A549 (cell line): Measurements from ENCODE around the gene PURB. TPM values are rescaled to one million over a fixed set of nuclear protein-coding genes. Genes with fewer than 3 reads are reported as not detected.

Experiments used
- ATAC-seq, 2 experiments: fragments of 200-7000 bp in 1 of 2; fragments of >200 bp in 1 of 2; cut with Nextera tagmentation in 1 of 2; cut with Tn5 transposase in 1 of 2; 3 replicates each; pipeline versions ENCODE4 v1.8.0 to v1.9.1; 2018 to 2020; ENCODE audit warnings: mild to moderate bottlenecking in 1 of 2, moderate library complexity in 1 of 2
- CTCF ChIA-PET: fragments of 300-600 bp; sonication (Branson Sonifier 250); formaldehyde crosslinking; extraction: SDS; loops from one replicate; lab custom pipeline; 2021; ENCODE audit warnings: antibody characterized with exemption, inconsistent platforms; lab: Yijun Ruan, JAX
- POLR2A ChIA-PET: fragments of 350-600 bp; formaldehyde crosslinking; extraction: SDS; loops from one replicate; lab custom pipeline; 2021; ENCODE audit warnings: antibody characterized with exemption, inconsistent platforms; lab: Yijun Ruan, JAX
- DNase-seq, 2 experiments: peaks; one replicate each; pipeline versions ENCODE4 v3.0.0 to v3.0.0-alpha.2; 2011 to 2016; ENCODE audit warnings: low read depth in 1 of 2, low spot score in 1 of 2
- FAIRE-seq: peaks from 2 replicates; lab custom pipeline; 2011; peaks lifted over from hg19 to GRCh38; lab: Jason Lieb, UNC
- H3K27ac ChIP-seq, 2 experiments: fragments of >200 bp; sonication (Bioruptor Twin); formaldehyde crosslinking; 3 replicates each; pipeline ENCODE4 v1.5.1; 2016 to 2017
- H3K4me1 ChIP-seq: fragments of >200 bp; sonication (Bioruptor Twin); formaldehyde crosslinking; 3 replicates; pipeline ENCODE4 v1.6.1; 2016
- H3K4me2 ChIP-seq: fragments of >200 bp; sonication (Bioruptor Twin); formaldehyde crosslinking; 3 replicates; pipeline ENCODE4 v1.6.1; 2016
- H3K4me3 ChIP-seq: fragments of >200 bp; sonication (Bioruptor Twin); formaldehyde crosslinking; 3 replicates; pipeline ENCODE4 v1.5.1; 2016
- H3K9me3 ChIP-seq: fragments of >200 bp; sonication (Bioruptor Twin); formaldehyde crosslinking; 3 replicates; pipeline ENCODE4 v1.6.1; 2016
- CEBPB ChIP-seq, 2 experiments: fragments of >200 bp in 1 of 2; sonication (Bioruptor Twin) in 1 of 2; formaldehyde crosslinking in 1 of 2; IDR thresholded peaks; 2 replicates each; pipeline ENCODE4 v1.6.1; 2012 to 2016
- CHD2 ChIP-seq: fragments of 150-350 bp; IDR thresholded peaks from 2 replicates; pipeline ENCODE4 v1.6.1; 2014; ENCODE audit warnings: low read length; ENCODE audit not compliant: partially characterized antibody
- CHD4 ChIP-seq: fragments of 200-600 bp; sonication (generic); IDR thresholded peaks from 2 replicates; pipeline ENCODE4 v1.6.1; 2016; ENCODE audit warnings: antibody characterized with exemption, mild to moderate bottlenecking, borderline replicate concordance
- EHF ChIP-seq: fragments of 250-450 bp; sonication (Bioruptor Pico); IDR thresholded peaks from 2 replicates; pipeline ENCODE4 v1.5.0; 2020; ENCODE audit warnings: mild to moderate bottlenecking
- EP300 ChIP-seq, 2 experiments: fragments of >200 bp; sonication (Bioruptor Twin); formaldehyde crosslinking; IDR thresholded peaks; 2 replicates in 1 of 2; 3 replicates in 1 of 2; pipeline ENCODE4 v1.6.1; 2016 to 2017
- FOSL2 ChIP-seq, 2 experiments: fragments of 450-650 bp in 1 of 2; fragments of >200 bp in 1 of 2; sonication (Bioruptor Twin) in 1 of 2; formaldehyde crosslinking; IDR thresholded peaks; 2 replicates each; pipeline versions ENCODE4 v1.5.0 to v1.6.1; 2016 to 2020; ENCODE audit warnings: mild to moderate bottlenecking in 1 of 2, moderate library complexity in 1 of 2
- HDAC2 ChIP-seq: fragments of 200-600 bp; sonication (generic); IDR thresholded peaks from 2 replicates; pipeline ENCODE4 v1.6.1; 2016
- HOXA7 ChIP-seq: fragments of 250-450 bp; sonication (Bioruptor Pico); IDR thresholded peaks from 2 replicates; pipeline ENCODE4 v1.5.0; 2020; ENCODE audit warnings: mild to moderate bottlenecking, moderate library complexity
- HOXB5 ChIP-seq: fragments of 250-450 bp; sonication (Bioruptor Pico); IDR thresholded peaks from 2 replicates; pipeline ENCODE4 v1.5.0; 2020; ENCODE audit warnings: mild to moderate bottlenecking, moderate library complexity
- KDM5A ChIP-seq: fragments of 200-600 bp; sonication (generic); IDR thresholded peaks from 2 replicates; pipeline ENCODE4 v1.6.1; 2016; ENCODE audit warnings: antibody characterized with exemption, mild to moderate bottlenecking
- MAZ ChIP-seq: fragments of 150-350 bp; IDR thresholded peaks from 2 replicates; pipeline ENCODE4 v1.6.1; 2014; ENCODE audit warnings: antibody characterized with exemption, low read depth, low read length, borderline replicate concordance
- NR3C1 ChIP-seq: fragments of >200 bp; sonication (Bioruptor Twin); formaldehyde crosslinking; IDR thresholded peaks from 3 replicates; pipeline ENCODE4 v1.6.1; 2017
- POLR2A ChIP-seq: IDR thresholded peaks from 2 replicates; pipeline ENCODE4 v1.6.1; 2012; ENCODE audit warnings: mild to moderate bottlenecking, low read length
- RARB ChIP-seq: fragments of 250-450 bp; sonication (Bioruptor Pico); IDR thresholded peaks from 2 replicates; pipeline ENCODE4 v1.8.0; 2021; ENCODE audit warnings: mild to moderate bottlenecking, moderate library complexity
- RCOR1 ChIP-seq: fragments of 150-350 bp; IDR thresholded peaks from 2 replicates; pipeline ENCODE4 v1.6.1; 2014; ENCODE audit warnings: antibody characterized with exemption, low read length, low read depth
- RFX5 ChIP-seq: fragments of 450-650 bp; IDR thresholded peaks from 2 replicates; pipeline ENCODE4 v1.7.1; 2014; ENCODE audit warnings: antibody characterized with exemption, mild to moderate bottlenecking, moderate library complexity
- RNF2 ChIP-seq: fragments of 200-600 bp; sonication (generic); IDR thresholded peaks from 2 replicates; pipeline ENCODE4 v1.6.1; 2016; ENCODE audit warnings: low read depth, mild to moderate bottlenecking, antibody characterized with exemption, moderate library complexity, borderline replicate concordance
- TFCP2L1 ChIP-seq: fragments of 250-450 bp; sonication (Bioruptor Pico); IDR thresholded peaks from 2 replicates; pipeline ENCODE4 v1.5.0; 2021; ENCODE audit warnings: mild to moderate bottlenecking
- ZC3H11A ChIP-seq: fragments of 450-650 bp; IDR thresholded peaks from 2 replicates; pipeline ENCODE4 v1.6.1; 2014; ENCODE audit warnings: antibody characterized with exemption, mild to moderate bottlenecking
- whole genome bisulfite sequencing: methylation state at CpG from one replicate; pipeline ENCODE4 v1.1.6; 2017; ENCODE audit errors: missing lambda C conversion rate; 5-methylcytosine and 5-hydroxymethylcytosine counted together
- polyA plus RNA-seq, 4 experiments: library from polyadenylated mRNA; depleted of rRNA in 3 of 4; stranded (reverse); fragments of >200 nt; fragmentation: RNase III in 1 of 4; extraction: RNeasy Plus Mini Kit Qiagen cat#74134 plus additional on column Dnase treatment in 1 of 4; gene quantifications; 2 replicates in 3 of 4; 3 replicates in 1 of 4; pipeline ENCODE4 v1.2.3, GENCODE V29; 2011 to 2017
- TF ChIP-seq, protein P1 (sequence below): IDR thresholded peaks from 2 replicates; pipeline ENCODE4 v1.6.1; 2012; ENCODE audit warnings: low read depth, borderline replicate concordance
- TF ChIP-seq, protein P2 (sequence below): fragments of >200 bp; sonication (Bioruptor Twin); formaldehyde crosslinking; IDR thresholded peaks from 3 replicates; pipeline ENCODE4 v1.6.1; 2016
- TF ChIP-seq, protein P3 (sequence below): fragments of 450-650 bp; IDR thresholded peaks from 2 replicates; pipeline ENCODE4 v1.6.1; 2014; ENCODE audit warnings: antibody characterized with exemption
- TF ChIP-seq, protein P4 (sequence below): IDR thresholded peaks from 2 replicates; pipeline ENCODE4 v1.6.1; 2012

PURB gene
- polyA plus RNA-seq, 2 of the 4 experiments (the other 2 are of a cell fraction), result 5.7 to 10.4 TPM

DNA sequence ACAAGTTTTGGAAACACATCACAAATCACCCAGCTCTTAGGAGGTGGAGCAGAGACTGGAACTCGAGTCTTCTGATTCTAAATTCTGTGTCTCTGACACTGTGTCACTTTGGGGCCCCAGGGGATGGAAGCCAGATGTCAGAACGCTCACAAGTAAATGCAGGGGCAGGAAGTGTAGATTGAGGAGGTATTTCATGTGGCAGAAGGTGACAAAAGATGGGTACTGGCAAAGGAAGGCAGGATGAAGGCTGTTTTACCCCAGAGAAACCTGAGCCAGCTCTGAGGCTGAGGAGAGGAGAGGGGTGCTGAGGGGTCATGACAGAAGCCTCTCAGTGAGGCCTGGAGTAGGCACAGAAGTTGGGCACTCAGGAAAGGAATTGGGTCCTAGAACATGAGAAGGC, 6.0 kb upstream of the PURB start:
- 45% methylated on average over 2 of the region's 2 CpGs for WGBS
- ChIA-PET POLR2A (no interaction called here), CTCF (interaction anchor here (0.6 to 1.8 kb wide), 3 partner anchors 73 to 303 kb away, joined by 3 to 5 read pairs (median 3); no protein-coding TSS in a partner anchor)
- Histone ChIP-seq H3K4me3 (no peak overlapping the region), H3K9me3 (no peaks in the 10 kb centered on the region), H3K4me1 (peaks cover 3% of the 10 kb centered on the region; the same call in 2 of the 3 replicates), H3K27ac (no peak overlapping the region), H3K4me2 (no peak overlapping the region)
- DNase-seq (no peak), ATAC-seq (no peak), FAIRE-seq (no peak)
- TF ChIP-seq CHD4 (no peak), HDAC2 (no peak), RFX5 (no peak)
- TF ChIP-seq, protein P1, sequence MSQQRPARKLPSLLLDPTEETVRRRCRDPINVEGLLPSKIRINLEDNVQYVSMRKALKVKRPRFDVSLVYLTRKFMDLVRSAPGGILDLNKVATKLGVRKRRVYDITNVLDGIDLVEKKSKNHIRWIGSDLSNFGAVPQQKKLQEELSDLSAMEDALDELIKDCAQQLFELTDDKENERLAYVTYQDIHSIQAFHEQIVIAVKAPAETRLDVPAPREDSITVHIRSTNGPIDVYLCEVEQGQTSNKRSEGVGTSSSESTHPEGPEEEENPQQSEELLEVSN, result no peak

DNA sequence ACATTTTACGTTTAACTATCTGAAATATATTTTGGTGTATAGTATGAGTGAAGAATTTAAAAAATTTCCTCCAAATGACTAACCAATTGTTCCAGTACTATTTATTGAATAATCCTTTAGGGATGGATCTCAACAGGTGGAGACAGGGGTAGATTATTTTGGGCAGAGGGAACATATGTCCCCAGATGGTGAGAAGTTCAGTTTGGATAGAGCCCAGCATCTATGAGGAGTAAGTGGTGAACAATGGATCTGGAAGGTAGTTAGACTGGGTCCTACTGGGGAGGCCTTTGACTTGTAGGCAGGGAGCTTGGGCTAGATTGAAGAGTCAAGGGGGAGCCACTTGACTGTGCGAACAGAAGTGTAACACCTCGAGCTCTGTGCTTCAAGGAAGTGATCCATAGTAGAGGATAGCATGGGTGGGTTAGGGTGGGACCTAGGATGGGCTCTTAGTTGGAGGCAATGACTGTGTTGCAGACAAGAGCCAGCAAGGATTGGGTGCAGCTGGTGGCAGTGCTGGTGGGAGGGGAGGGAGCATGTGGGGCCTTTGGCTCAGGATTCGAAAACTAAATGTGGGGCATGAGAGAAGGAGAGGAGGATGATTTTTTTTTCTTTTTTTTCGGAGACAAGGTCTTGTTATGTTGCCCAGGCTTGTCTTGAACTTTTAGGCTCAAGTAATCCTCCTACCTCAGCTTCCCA, 3.9 kb upstream of the PURB start:
- ChIA-PET POLR2A (no interaction called here), CTCF (interaction anchor here (0.9 to 1.0 kb wide), 2 partner anchors 32 to 301 kb away, joined by 3 read pairs; no protein-coding TSS in a partner anchor)

DNA sequence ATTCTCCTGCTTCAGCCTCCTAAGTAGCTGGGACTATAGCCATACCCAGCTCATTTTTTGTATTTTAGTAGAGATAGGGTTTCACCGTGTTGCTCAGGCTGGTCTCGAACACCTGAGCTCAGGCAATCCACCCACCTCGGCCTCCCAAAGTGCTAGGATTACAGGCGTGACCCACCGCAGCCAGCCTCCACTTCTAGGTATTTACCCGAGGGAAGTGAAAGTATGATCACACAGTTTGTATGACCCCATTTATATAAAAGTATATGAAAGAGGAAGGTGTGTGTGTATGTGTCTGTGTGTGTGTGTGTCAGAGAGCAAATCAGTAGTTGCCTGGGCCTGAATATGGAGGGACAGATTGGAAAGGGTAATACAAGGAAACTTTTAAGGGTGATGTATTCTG, 2.0 kb upstream of the PURB start:
- no peak overlapping the region for H3K4me2 ChIP-seq
- ChIA-PET CTCF (interaction anchor here (1.1 kb wide), 1 partner anchor 28 kb away, joined by 4 read pairs; no protein-coding TSS in a partner anchor), POLR2A (no interaction called here)
- 95% methylated on average over 6 of the region's 6 CpGs for WGBS
- no peak overlapping the region for H3K27ac ChIP-seq
- ATAC-seq (no peak), FAIRE-seq (no peak), DNase-seq (no peak)
- H3K4me3 ChIP-seq, result no peak overlapping the region
- no peaks in the 10 kb centered on the region for H3K9me3 ChIP-seq
- H3K4me1 ChIP-seq, result peaks cover 24% of the 10 kb centered on the region
- TF ChIP-seq NR3C1 (no peak), RNF2 (no peak), CHD2 (no peak), POLR2A (no peak), TFCP2L1 (no peak), RARB (CRISPR knock-in tag) (no peak), ZC3H11A (no peak), RCOR1 (no peak), MAZ (no peak), EHF (CRISPR knock-in tag) (no peak), FOSL2 (IDR thresholded peaks at IDR 0.05) (no peak), FOSL2 (CRISPR knock-in tag; IDR thresholded peaks at IDR 0.05) (no peak), EP300 (IDR thresholded peaks at IDR 0.05) (no peak), HOXB5 (no peak), CEBPB (IDR thresholded peaks at IDR 0.05) (no peak), HOXA7 (CRISPR knock-in tag) (no peak), KDM5A (no peak)
- TF ChIP-seq, protein P1, result no peak
- TF ChIP-seq, protein P2, sequence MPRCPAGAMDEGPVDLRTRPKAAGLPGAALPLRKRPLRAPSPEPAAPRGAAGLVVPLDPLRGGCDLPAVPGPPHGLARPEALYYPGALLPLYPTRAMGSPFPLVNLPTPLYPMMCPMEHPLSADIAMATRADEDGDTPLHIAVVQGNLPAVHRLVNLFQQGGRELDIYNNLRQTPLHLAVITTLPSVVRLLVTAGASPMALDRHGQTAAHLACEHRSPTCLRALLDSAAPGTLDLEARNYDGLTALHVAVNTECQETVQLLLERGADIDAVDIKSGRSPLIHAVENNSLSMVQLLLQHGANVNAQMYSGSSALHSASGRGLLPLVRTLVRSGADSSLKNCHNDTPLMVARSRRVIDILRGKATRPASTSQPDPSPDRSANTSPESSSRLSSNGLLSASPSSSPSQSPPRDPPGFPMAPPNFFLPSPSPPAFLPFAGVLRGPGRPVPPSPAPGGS, result no peak
- TF ChIP-seq, protein P3, sequence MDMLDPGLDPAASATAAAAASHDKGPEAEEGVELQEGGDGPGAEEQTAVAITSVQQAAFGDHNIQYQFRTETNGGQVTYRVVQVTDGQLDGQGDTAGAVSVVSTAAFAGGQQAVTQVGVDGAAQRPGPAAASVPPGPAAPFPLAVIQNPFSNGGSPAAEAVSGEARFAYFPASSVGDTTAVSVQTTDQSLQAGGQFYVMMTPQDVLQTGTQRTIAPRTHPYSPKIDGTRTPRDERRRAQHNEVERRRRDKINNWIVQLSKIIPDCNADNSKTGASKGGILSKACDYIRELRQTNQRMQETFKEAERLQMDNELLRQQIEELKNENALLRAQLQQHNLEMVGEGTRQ, result no peak

More for the DNA sequence above, 3.9 kb upstream of the PURB start:
- Histone ChIP-seq H3K9me3 (no peaks in the 10 kb centered on the region), H3K4me1 (peaks cover 6% of the 10 kb centered on the region; the same call in 2 of the 3 replicates)
- FAIRE-seq, result no peak
- ATAC-seq, result no peak
- TF ChIP-seq, protein P4, sequence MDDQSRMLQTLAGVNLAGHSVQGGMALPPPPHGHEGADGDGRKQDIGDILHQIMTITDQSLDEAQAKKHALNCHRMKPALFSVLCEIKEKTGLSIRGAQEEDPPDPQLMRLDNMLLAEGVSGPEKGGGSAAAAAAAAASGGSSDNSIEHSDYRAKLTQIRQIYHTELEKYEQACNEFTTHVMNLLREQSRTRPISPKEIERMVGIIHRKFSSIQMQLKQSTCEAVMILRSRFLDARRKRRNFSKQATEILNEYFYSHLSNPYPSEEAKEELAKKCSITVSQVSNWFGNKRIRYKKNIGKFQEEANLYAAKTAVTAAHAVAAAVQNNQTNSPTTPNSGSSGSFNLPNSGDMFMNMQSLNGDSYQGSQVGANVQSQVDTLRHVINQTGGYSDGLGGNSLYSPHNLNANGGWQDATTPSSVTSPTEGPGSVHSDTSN, result no peak
- no peak for TF ChIP-seq HOXB5
- TF ChIP-seq, all 56 proteins: peak for 0
- WGBS, result 59% methylated on average over 5 of the region's 5 CpGs
- no peak overlapping the region for H3K4me3 ChIP-seq
- no peak overlapping the region for H3K4me2 ChIP-seq
- no peak for DNase-seq
- H3K27ac ChIP-seq, result no peak overlapping the region
